Stimulated activated CD4-positive, alpha-beta T cell treated with anti-CD3 and anti-CD28 coated beads, Interleukin-12 subunit alpha, Interleukin-12 subunit beta, amount 100 ng/mL, for 4 hours (primary cell): ENCODE data around the gene KLF6.

Experiments
- DNase-seq: peaks from one replicate; pipeline ENCODE4 v3.0.0-alpha.2; 2020

Gene KLF6

DNA sequence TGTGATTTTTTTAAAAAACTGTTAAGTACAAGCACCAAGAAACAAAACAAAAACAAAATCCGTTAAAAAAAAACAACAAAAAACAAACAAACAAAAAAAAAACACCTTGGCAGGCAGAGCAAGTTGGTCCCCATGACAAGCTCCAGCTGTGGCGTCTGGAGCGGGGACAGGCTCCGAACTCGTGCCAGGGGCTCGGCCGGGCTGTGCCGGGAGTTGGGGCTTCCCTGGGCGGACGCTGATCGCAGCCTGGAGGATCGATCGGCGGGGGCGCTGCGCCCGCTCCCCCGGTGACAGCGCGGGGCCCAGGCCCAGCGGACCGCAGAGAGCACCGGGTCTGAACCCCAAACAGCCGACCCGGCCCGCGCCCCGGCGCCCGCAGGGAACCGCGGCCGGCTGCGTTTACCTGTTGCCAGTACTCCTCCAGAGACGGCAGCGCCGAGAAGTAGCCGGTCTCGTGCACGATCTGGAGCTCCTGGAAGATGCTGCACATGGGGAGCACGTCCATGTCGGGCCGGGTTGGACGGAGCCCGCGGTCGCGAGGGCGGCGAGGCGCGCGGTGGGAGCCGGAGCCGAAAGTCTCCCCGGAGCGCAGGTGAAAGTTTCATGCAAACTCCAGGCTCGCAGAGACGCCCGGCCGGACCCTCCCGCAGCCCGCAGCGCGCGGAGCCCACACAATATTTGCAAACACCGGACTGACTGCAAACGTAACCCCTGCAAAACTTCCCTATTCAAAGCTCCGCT is at the start of gene KLF6:
TSS of gene KLF6 (minus strand) at position 700 of the 741 bp plus-strand sequence. CDS start at position 505, 195 bp downstream.
- DNase-seq: no peak

DNA sequence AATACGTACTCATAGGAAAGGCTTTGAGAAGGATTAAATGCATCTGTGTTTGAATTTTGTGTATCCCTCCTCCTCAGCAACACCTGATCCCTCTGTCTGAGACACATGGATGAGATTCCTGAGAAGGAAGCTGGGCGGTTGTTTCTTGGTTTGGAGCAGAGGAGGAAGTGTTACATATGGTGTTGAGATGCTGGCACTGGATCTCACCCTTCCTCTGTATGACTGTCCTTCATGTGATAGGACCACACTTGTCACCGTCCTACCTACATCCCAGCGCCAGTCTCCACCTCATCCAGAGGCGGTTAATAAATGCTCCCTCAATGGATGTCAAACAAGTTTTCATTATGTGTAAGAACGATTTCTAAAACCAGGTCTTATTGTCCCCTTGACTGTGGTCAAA is 49.4 kb upstream of the KLF6 start:
- DNase-seq: no peak

DNA sequence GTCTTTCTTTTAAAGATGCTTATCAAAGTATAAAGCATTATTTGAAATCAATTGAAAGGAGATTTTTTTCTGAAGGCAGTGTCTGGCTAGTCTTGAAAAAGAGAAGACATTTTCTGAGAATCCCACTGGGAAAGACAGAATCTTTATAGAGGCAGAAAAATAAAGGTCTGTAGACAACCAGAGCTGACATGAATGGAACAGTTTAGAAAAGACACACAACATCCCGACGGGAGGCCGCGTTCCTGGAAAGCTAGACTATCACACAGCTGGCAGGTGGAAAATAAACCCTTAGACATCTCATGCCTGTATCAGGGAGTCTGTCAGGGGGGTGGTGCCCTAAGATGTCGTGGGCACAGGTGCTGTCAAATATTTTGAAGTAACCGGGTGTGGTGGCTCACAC is 48.0 kb upstream of the KLF6 start:
- no peak for DNase-seq

DNA sequence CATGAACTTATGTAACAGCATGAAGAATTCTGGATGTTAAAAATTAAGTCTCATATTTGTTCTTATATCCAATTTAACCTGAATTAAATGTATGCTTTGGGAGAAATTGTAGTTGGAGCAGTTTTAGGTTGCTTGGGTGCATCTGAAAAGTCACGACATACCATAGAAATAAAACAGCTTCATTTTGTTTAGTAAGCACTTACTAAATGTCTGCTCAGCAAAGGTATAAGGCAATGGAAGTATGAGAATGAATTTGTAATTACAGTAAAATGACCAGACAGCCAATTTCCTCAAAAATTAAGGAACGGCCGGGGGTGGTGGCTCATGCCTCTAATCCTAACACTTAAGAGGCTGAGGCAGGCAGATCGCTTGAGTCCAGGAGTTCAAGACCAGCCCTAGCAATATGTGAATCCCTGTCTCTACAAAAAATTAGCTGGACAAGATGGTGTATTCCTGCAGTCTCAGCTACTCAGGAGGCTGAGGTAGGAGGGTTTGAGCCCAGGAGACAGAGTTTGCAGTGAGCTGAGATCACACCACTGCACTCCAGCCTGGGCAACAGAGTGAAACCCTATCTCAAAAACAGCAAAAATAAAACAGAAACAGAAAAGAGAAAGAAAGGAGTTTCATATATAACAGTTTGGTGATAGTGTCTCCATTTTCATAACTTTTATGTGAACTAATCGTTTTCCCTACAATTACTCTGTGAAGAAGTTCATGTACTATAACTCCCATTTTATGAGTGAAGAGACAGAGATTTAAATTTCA is 47.2 kb upstream of the KLF6 start:
- DNase-seq: no peak

DNA sequence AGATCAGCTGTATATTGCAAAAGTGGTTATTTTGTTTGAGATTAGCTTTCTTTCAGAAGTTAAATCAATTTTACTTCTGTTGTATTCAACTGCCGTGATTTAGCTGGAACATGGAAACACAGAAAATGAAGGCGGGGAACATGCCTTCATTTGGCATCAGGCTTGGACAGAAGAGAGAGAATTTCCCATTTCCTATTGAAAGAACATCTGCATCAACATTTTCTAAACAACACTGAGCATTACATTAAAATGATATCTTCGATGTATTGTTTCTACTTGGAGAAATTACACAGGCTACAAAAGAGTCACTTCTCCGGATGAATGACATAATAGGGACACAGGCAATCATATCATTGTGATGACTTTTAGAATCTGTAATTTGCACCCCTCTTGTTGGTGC is 46.6 kb upstream of the KLF6 start:
- DNase-seq: no peak

DNA sequence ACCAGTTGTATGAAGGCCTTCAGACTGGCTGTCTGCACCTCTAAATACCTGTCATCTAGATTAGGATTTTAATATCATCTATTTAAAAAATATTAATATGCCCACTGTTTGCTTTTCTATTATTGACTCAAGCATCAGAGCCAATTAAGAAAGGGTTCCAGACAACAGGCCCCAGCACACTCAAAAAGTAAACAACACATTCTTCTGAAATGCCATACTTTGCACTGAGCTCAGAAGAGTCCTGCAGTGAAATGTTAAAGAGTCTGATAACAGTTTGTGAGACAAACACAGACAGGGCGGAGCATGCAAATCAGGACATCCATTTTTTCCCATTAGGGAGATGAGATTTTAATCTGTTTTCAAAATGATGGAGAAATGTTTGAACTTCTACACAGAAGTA is 45.9 kb upstream of the KLF6 start:
- DNase-seq: no peak

DNA sequence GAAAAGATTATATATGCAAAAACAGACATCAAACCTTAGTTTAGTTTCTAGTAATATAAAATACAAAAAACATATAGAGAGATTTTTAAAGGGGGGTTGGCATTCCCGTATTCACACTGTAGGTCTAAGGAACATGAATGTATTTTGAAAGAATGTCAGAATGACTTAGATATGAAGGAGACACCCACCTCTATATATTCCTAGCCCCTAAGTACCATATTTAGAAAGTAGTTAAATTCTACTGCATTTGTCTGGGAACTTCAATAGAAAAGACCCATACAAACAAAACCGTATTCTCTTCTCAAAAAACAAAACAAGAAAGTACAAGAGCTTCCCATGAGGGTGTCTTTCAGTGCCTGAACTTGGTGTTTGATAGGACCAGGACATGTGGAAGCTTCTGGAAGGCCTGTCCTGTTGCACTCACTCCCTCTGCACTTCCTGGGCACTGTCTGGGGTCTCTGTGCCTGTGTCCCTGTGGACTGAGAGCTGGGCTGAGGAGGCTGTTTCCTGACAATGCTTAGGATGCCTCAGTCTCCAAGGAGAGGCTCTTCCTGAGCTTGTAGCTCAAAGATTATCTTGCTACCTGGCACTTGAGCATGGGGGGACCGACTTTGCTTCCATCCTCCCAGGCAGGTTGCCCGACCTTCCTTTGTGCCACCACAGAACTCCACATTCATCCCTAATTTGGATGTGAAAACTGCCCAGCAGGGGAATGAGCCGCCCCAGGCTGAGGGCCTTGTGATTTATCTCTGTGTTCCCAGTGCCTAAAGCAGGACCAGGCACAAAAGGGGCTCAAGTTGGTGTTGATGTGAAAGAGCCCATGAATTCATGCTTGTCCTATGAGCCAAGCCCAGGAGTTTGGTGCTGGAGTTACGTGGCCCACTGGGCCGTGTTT is 44.4 kb upstream of the KLF6 start:
- DNase-seq: no peak

DNA sequence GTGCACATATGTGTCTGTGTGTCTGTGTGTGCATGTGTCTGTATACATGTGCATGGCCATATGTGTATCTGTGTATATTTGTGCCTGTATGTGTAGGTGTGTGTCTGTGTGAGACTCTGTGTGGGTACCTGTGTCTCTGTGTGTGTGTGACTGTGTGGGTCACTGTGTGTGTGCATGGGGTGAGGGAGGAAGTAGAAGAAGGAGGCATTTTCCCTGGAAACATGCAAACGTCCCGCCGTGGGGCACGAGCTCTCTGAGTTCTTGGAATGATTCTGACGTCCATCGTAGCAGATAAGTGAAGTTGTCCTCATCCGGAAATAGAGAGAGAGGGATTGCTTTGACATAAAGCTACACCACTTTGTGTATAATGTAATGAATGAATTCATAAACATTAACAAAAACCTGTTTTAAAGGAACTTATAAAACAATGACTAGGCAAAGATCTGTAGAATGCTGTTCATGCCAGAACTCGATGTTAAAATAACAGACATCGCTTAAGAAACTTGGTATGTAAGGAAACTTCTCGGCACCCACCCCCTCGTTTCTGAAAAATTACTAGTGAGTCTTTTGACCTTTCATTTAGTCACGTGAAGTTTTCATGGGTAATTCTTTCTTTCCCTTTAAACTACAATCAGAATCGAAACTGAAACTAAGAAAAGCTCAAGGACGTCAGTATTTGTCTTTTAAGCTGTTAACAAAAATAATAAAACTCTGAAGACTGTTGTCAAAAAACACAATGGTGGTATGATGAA is 43.6 kb upstream of the KLF6 start:
- peak; percentile 47 for DNase-seq

DNA sequence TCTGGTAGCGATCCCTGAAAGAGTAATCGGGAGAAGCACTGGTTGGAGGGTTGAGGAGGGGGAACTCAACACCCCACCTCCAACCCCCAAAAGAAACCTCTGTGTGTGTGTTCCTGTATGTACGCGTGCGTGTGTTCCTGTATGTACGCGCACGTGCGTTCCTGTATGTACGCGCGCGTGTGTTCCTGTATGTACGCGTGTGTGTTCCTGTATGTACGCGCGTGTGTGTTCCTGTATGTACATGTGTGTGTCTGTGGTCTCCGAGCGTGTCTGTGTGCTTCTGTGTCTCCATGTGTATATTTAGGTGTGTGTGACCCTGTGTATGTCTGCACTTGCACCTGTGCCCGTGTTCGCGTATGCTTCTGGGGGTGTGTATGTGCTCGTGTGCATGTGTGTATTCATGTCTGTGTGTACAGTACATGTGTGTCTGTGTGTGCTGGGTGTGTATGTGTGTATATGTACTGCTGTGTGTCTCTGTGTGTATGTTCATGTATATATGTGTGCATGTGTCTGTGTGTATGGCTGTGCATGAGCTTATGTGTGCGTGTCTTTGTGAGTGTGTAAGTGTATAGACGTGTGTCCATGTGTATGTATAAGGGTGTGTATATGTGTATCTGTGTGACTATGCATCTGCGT is 42.9 kb upstream of the KLF6 start:
- no peak for DNase-seq

DNA sequence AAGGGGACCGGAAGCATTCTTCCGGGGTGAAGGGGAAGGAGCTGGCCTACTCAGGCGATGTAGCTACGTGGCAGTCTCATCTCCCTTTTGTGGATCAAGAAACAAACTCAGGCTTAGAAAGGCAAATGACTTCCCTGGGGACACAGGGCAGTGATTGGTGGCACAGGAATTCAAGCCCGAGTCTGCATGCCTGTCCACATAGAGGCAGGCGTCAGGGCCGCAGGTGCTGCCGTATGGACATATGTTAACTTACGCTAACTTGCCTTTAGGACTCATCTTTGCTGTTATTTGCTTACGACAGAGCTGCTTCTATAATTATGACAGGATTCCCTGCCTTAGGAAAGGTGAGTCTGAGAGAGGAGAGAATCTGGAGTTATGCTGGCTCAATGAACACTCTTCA is 42.3 kb upstream of the KLF6 start:
- DNase-seq: no peak

DNA sequence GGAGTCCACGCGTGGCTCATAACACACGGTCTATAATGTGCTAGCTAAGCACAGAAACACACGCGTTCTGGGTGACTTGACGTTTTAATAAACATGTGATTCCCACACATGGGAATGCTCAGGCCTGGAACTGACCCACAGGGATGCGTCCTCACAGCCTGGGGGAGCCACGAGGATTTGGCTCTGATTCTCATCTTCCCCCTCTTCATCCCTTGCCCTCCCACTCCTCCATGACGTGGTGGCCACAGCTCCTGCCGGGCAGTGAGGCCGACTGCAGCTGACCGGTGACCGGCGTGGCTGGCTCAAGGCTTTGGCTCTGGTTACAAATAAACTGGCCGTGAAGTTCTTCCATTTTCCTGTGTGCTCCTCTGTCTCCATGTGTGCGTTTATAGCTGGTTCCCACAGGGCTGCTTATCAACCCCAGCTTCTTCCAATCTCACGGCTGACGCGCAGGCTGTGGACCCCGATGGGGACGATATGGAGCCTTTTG is 40.9 kb upstream of the KLF6 start:
- DNase-seq: no peak

DNA sequence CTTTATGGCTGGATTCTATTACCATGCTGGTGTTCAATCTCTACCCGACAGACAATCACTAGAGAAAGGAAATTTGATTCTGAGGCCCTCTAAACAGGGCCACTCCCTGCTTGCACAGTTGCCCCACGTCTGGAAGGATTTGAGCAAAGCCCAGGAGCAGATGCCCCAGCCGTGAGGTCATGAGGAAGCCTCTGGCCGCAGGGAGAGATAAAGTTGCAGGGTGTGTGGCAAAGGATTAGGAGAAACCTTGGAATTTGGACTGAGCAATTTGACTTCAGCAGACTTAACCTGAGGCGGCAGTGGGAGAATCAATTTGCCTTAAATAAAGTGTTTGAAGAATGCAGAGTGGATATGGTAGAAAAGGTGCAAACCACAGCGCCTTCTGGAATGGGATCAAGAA is 40.2 kb upstream of the KLF6 start:
- no peak for DNase-seq

DNA sequence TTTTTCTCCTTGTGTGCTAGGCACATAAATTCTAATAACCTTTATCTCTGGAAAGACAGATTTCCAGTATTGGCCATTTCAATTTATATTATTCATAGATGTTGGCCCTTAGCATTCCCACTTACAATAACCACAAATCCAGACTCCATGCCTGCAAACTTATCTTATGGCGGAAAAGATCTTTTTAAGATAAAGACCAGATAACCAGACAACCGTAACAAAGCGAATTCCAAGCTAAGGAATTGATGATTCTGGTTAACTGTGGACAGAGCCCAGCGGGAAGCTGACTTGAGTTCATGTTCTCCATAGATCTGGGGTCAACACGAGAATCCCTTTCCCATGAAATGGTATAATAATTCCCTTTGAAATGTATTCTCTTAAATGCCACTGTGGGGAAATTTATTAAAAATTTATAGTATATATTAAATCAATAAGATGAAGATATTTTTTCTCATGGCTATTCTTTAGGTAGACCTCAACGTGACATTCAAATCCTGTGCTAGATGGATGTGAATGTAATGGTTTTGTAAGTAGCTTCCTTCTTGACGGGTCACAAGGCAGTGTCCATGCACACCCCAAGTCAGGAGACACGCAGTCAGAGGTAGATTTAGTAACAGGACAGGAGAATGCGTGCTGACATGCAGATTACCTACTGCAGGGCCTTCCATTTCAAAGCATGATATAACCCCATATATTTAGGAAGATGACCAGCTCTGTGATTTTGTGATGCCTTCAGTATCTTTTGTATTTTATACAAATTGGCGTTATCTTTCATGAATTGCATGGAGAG is 37.7 kb upstream of the KLF6 start:
- no peak for DNase-seq

DNA sequence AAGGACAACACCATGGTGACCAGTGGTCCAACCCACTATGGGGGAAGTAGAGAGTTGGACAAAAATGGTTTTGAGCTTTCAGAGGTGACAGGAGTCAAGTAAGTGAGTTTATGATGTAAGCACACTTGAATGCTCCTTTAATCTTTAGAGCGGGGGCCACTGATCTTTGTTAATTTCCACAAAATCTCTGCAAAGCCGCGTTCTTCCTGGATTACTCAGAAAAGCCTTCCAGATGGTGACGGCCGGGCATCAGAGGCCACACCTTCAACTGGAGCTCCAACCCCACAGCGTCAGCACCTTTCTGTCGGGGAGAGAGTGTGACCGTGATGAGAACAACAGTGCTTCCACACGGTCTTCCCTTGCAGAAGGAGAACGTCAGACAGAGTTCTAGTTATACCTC is 35.2 kb upstream of the KLF6 start:
- no peak for DNase-seq

DNA sequence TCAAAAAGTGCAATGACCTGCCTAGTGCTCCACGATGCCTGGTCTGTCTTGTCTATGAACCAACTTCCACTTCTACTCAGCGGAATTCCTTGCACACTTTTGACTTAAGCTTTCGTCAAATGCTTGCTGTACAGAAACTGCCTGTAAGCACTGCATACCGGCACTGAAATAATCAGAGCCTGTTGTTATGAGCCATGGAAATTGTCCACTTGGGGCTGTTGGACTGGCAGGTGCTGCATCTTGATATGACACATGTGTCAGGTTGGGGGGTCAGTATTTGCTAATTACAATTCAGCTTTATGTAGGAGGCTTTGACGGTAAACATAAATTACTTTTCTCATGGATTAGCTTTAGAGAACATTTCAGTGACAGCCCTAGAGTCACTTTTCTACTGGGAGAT is 32.0 kb upstream of the KLF6 start:
- DNase-seq: no peak

DNA sequence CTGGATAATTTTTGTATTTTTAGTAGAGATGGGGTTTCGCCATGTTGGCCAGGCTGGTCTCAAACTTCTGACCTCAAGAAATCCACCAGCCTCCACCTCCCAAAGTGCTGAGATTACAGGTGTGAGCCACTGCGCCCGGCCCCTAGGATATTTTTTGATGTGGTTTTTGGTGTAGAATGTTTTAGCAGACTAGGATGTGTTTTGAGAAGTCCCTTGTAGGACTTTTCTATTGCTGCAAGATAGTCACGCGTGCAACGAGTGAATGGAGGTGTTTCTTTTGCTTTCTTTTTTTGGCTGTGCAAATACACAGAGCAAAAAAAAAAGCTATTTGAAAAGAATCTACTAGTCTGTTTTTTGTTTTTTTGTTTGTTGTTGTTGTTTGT is 29.8 kb upstream of the KLF6 start:
- no peak for DNase-seq

DNA sequence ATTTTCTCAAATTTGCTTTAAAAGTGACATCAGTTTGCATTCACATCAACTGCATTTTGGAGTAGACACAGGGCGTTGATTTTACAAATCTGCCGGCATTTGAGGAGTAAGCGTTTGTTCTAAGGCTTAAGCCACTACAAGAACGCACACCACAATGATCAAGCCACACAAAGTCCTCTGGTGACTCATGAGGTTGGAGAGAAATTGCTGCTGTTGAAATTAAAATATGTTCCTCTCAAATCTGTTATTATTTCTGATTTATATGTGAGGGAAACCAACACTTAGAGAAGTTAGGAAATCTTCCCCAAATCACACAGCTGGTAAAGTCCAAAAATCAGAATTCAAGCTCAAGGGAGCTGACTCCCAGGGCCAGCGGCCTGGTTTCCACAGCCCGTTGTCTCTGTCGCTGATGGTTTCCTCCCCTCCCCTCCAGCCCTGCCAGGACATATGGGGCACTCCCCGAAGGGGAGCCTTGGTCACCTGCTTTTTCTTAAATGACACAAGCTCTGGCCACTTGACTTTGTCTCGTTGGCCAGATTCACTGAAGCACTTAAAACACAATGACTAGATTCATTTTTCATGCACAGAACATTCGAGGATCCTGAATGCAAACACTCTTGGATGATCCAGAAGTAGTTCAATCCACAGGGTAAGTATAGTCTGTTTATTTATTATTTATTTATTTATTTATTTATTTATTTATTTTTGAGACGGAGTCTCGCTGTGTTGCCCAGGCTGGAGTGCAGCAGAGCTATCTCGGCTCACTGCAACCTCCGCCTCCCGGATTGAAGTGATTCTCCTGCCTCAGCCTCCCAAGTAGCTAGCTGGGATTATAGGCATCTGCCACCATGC is 29.2 kb upstream of the KLF6 start:
- no peak for DNase-seq

DNA sequence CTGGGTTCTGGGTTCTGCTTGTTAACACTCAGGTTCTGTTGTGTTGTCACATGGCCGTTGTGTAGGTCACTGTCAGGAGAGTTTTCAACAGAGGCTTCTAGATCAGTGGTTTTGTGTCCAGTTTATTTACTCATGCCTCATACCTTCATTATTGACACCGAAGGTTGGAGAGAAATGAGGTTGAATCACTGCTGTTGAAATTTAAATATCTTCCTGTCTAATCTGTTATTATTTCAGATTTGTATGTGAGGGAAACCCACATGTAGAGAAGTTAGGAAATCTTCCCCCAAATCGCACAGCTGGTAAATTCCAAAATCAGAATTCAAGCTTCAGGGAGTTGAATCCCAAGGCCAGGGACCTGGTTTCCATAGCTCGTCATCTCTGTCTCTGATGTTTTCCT is 28.3 kb upstream of the KLF6 start:
- no peak for DNase-seq

DNA sequence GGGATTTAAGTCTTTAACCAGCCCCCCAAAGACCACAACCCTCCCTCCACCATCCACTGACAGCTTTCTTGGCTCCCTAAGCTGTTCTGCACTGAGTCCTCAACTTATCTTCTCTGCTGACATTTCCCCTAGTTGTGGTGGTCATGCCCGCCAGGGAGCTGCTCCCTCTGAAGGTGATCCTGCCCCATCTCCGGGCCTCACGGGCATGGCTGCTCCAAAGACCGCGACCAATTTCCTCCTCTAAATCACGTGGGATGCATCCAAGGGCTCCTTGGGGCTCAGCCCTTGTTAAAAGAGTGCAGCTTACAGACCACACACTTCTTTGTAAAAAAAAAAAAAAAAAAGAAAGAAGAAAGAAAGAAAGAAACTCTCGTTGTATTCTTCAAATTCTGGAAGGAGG is 27.1 kb upstream of the KLF6 start:
- no peak for DNase-seq

DNA sequence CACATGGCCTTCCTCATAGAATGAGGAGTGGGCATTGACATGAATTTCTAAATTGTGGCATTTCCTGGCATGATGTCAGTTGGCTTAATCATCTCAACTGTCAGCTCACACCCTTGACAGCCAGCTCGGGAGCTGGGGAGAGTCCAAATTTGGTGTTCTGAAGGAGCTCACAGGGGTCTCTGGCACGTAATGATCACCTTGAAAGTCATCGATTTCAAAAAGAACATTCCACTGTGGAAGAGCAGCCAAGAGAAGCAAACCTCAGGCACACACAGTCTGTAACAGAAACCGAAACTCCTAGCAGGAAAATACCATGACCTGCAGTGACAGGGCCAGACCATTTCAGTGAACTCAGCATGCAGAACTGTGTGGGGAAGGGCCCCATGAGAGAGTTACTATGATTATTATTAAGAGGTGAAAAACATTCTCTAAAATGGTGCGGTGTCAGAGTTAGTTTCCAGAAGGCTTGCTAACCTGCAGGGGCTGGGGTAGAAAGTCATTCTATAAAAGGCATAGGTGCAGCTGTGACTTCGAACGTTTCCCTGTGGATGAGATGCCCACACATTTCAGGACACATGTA is 26.4 kb upstream of the KLF6 start:
- DNase-seq: no peak
